ENCODE results near the gene PIK3CA.

- TF ChIP-seq CTCF (IDR thresholded peaks at IDR 0.05; ENCODE audit: borderline replicate concordance, extremely low read depth, low read length, poor library complexity, severe bottlenecking): no peak
- TF ChIP-seq EZH2 (IDR thresholded peaks at IDR 0.05; ENCODE audit: borderline replicate concordance, low read depth, low read length, severe bottlenecking): no peak
Measured at GRCh38 chr3:179149406-179149867, 1.3 kb downstream of the PIK3CA start.

Data from DND-41 (cell line).